GM19043 (cell line): ENCODE data around the gene TBC1D13.
A peak's percentile ranks its signal among the peaks of the same experiment; 100 is the strongest.
"Not testable (repeated sequence)": the region's sequence is repeated elsewhere in the genome, so short reads cannot be mapped to it uniquely, and the experiment has no call there.

Experiments used
- ATAC-seq: cut with Tn5 transposase; IDR thresholded peaks from one replicate; pipeline ENCODE4 v1.9.1; 2021; ENCODE audit warnings: low read depth; ENCODE audit not compliant: unreplicated experiment

Gene TBC1D13, protein sequence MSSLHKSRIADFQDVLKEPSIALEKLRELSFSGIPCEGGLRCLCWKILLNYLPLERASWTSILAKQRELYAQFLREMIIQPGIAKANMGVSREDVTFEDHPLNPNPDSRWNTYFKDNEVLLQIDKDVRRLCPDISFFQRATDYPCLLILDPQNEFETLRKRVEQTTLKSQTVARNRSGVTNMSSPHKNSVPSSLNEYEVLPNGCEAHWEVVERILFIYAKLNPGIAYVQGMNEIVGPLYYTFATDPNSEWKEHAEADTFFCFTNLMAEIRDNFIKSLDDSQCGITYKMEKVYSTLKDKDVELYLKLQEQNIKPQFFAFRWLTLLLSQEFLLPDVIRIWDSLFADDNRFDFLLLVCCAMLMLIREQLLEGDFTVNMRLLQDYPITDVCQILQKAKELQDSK

GRCh38 chr9:128786681-128787601 is at the start of gene TBC1D13:
TSS of gene TBC1D13 (plus strand) at chr9:128787253. CDS start at chr9:128787354, 101 bp downstream.
- ATAC-seq: peak; percentile 78

GRCh38 chr9:128742401-128742800 is 44.7 kb upstream of the TBC1D13 start:
- ATAC-seq: no peak

DNA sequence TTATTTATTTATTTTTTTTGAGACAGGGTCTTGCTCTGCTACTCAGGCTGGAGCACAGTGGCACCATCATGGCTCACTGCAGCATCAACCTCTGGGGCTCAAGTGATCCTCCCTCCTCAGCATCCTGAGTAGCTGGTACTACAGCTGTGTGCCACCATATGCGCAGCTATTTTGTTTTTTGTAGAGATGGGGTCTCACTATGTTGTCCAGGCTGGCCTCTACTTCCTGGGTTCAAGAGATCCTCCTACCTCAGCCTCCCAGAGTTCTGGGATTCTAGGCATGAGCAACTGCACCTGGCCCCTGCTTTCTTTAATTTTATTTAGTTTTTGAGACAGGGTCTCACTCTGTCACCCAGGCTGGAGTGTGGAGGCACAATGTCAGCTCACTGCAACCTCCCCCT is 43.6 kb upstream of the TBC1D13 start:
- ATAC-seq: no peak

GRCh38 chr9:128747241-128747640 is 39.8 kb upstream of the TBC1D13 start:
- ATAC-seq: no peak

- no peak for ATAC-seq
Observed at GRCh38 chr9:128750926-128751595, 36.0 kb upstream of the TBC1D13 start.

- no peak for ATAC-seq
Observed at GRCh38 chr9:128753627-128754026, 33.4 kb upstream of the TBC1D13 start.

GRCh38 chr9:128757602-128758001 is 29.5 kb upstream of the TBC1D13 start:
- no peak for ATAC-seq

DNA sequence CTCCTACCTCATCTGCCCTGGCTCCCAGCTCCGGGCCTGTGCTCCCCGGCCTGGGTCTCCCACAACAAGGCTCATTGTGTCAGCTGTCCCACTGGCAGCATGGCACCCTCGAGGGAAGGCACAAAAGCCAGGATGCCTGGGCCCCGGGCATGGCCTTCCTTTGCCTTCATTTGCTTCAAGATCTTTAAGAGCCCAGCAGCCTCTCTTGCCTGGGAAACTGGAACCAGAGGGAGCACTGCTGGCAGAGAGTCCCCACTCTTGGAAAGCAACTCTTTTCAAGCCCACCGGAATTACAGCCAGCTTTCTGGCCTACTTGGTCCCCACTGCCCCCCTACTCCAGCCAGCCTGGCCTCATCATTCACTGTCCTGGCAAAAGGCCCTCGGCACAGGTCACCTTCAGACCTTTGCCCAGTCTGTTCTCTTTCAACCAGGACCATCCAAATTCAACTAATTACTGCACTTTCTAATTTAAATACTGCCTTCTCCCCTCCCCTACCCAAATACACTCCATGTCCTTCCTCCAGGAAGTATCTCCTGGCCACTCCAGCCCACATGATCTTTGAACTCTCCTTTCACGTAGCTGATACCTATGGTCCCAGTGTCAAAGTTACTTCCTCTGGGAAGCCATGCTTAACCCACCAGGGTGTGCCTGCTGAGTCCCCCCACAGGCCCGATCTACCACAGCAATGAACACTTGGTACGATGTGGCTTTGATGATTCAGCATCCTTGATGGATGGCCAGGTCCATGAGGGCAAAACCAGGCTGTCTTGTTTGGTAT is 24.2 kb upstream of the TBC1D13 start:
- ATAC-seq: no peak

DNA sequence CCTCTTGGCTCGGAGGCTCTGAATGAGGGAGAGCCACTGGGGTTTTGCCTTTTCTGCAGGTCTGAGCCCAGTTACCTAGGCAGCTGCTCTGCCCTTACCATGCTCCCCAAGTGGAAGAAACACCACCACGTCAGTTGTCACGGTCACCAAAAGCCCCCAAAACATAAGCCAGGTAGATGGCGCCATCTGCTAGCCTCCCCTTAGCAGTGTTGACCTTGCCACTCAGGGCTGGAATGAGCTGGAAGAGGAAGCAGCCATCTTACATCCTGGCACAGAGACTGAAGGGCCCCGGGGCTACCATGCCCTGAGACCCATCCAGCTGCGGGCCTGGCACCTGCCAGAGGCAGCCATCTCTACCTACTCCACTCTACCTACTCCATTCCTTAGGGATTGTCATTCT is 22.7 kb upstream of the TBC1D13 start:
- ATAC-seq: no peak

DNA sequence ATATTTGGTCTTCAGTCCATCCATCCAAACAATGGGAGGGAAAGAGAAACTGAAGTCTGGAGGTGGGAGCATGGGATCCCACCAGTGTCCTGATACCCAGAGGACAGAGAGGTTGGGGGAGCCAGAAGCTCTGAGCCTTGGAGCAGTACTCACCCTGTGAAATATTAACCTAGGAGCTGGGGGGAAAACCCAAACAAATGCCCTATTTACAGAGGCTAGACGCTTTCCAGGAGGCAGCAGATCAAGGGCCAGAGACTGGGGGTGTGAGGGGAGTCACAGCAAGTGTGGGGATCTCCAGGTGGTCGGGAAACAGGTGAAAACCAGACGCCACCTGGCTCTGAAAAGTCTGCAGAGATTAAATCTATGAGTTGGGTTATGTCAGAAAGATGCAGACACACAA is 21.6 kb upstream of the TBC1D13 start:
- no peak for ATAC-seq

GRCh38 chr9:128768606-128769005 is 18.4 kb upstream of the TBC1D13 start:
- no peak for ATAC-seq

DNA sequence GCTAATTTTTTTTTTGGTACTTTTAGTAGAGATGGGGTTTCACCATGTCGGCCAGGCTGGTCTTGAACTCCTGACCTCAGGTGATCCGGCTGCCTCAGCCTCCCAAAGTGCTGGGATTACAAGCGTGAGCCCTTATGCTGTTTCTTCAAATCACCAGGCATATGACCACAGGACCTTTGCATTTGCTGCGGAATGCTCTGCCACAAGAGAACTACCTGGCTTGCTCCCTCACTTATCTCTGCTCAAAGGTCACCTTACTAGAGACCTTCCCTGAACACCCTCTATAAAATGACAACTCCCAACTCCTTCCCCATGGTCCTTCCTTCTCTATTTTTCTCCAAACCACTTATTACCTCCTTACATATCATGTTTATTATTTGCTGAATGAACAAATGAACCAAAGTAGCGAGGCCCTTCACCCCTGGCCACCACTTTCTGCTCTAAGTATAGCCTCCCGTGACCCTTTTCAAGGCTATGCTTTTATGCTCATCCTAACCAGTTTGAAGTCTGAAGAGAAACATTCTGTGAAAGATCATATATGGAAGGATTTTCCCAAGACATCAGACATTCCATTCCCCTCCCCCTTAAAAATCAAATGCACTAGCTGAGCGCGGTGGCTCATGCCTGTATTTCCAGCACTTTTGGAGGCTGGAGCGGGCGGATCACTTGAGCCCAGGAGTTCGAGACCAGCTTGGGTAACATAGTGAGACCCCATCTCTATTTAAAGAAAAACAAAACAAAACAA is 16.6 kb upstream of the TBC1D13 start:
- ATAC-seq: no peak

GRCh38 chr9:128771094-128771721 is 15.8 kb upstream of the TBC1D13 start:
- peak; percentile 6 for ATAC-seq

GRCh38 chr9:128771745-128772519 is 15.1 kb upstream of the TBC1D13 start, which contains the start of gene ZER1:
TSS of gene ZER1 (minus strand) at chr9:128771927. CDS start at chr9:128755565, 16,362 bp downstream.
- peak; percentile 86 for ATAC-seq

DNA sequence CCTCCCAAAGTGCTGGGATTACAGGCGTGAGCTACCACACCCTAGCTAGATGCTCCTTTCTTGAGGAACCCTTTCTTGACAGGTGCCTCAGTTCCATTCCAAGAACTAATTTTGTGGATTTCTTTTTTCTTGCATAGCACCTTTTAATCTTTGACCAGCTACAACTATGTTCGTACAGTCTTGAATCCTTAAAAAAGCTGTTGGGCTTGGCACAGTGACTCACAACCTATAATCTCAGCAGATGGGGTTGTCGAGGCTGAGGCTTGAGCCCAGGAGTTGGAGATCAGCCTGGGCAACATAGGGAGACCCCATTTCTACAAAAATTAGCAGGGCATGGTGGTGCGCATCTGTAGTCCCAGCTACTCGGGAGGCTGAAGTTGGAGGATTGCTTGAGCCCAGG is 14.0 kb upstream of the TBC1D13 start:
- no peak for ATAC-seq

- ATAC-seq: no peak
Observed at GRCh38 chr9:128774804-128775203, 12.2 kb upstream of the TBC1D13 start.

GRCh38 chr9:128780093-128780492 is 7.0 kb upstream of the TBC1D13 start:
- ATAC-seq: not testable (repeated sequence)
